Measurements from ENCODE around the gene DEPDC4.

DNA sequence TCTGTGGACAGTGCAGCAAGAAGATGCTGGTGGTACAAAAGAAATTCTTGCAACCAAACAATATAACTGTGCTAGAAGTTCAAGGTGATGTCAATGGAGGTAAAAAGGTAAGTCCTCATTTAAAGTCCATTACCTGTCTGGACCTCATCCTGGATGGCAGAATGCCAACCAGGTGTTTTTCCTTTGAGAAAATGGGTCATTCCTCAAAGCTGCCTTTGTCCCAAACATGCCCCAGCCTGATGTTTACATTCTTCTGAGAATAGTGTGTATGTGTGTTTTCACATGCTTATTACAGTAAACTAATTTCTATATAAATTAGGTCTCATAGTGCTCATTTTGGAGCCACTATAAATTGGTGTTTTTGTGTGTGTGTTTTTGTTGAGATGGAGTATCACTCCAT is 41.4 kb downstream of the DEPDC4 start:
- no peak for TF ChIP-seq CTCF (IDR thresholded peaks at IDR 0.05; ENCODE audit: low read depth, low read length, poor library complexity, severe bottlenecking)
- no peak for TF ChIP-seq EZH2phosphoT487 (IDR thresholded peaks at IDR 0.05; ENCODE audit: borderline replicate concordance, low read length)
